ENCODE results near the gene UPK2. TPM values are rescaled to one million over a fixed set of nuclear protein-coding genes. Genes with fewer than 3 reads are reported as not detected.

UPK2 gene
- total RNA-seq, 1 donor from 2014 or later, result 0.22 TPM

DNA sequence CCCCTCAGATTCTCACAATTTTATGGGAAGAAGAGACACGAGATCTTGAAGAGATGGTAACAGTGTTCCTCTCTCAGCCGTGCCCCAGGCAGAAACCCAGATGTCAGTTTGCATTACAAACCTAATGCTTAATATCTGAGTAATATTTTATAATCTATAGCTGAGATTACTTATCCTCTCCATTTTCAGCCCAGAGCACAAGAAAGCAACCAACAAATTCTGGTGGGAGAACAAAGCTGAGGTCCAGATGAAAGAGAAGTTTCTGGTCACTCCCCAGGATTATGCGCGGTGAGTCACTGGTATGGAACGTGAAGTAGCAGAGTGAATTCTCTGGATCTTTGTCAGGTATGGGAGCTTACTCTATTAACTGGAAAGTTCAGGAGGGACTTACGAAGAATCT is 42.7 kb downstream of the UPK2 start:
- H3K27ac Mint-ChIP-seq (ENCODE audit: unreplicated experiment), result peak overlapping the region; percentile 90
- H3K4me1 Mint-ChIP-seq (ENCODE audit: low read depth), result peaks cover 32% of the 10 kb centered on the region
- no peak for TF ChIP-seq CTCF (IDR thresholded peaks at IDR 0.05)
- no peaks in the 10 kb centered on the region for H3K9me3 Mint-ChIP-seq (ENCODE audit: low read depth)
- no peak for DNase-seq (ENCODE audit: low spot score)
- peak overlapping the region; percentile 96 for H3K4me3 Mint-ChIP-seq (ENCODE audit: unreplicated experiment)
- peaks cover 4% of the 10 kb centered on the region for H3K36me3 Mint-ChIP-seq (ENCODE audit: low read depth)
- no peaks in the 10 kb centered on the region for H3K27me3 Mint-ChIP-seq (ENCODE audit: low read depth)

GRCh38 chr11:119000906-119001305 is 44.8 kb downstream of the UPK2 start:
- Mint-ChIP-seq H3K4me3 (ENCODE audit: unreplicated experiment) (no peak overlapping the region), H3K27ac (ENCODE audit: unreplicated experiment) (no peak overlapping the region), H3K27me3 (ENCODE audit: low read depth) (no peaks in the 10 kb centered on the region), H3K4me1 (ENCODE audit: low read depth) (peaks cover 32% of the 10 kb centered on the region), H3K36me3 (ENCODE audit: low read depth) (peaks cover 8% of the 10 kb centered on the region), H3K9me3 (ENCODE audit: low read depth) (no peaks in the 10 kb centered on the region)
- TF ChIP-seq CTCF (IDR thresholded peaks at IDR 0.05), result no peak
- no peak for DNase-seq (ENCODE audit: low spot score)

DNA sequence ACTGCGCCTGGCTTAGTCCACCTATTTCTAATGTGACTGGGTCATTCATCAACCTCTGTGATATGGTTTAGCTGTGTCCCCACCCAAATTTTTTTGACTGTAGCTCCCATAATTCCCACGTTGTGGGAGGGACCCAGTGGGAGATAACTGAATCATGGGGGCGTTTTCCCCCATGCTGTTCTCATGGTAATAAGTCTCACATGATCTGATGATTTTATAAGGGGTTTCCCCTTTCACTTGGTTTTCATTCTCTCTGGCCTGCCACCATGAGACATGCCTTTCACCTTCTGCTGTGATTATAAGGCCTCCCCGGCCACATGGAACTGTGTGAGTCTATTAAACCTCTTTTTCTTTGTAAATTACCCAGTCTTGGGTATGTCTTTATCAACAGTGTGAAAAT is 50.6 kb downstream of the UPK2 start:
- H3K36me3 Mint-ChIP-seq (ENCODE audit: low read depth), result peaks cover 18% of the 10 kb centered on the region
- no peaks in the 10 kb centered on the region for H3K27me3 Mint-ChIP-seq (ENCODE audit: low read depth)
- no peak overlapping the region for H3K4me3 Mint-ChIP-seq (ENCODE audit: unreplicated experiment)

More for the DNA sequence above, 50.6 kb downstream of the UPK2 start:
- Mint-ChIP-seq H3K9me3 (ENCODE audit: low read depth) (no peaks in the 10 kb centered on the region), H3K4me1 (ENCODE audit: low read depth) (no peaks in the 10 kb centered on the region), H3K27ac (ENCODE audit: unreplicated experiment) (no peak overlapping the region)
- no peak for DNase-seq (ENCODE audit: low spot score)
- no peak for TF ChIP-seq CTCF (IDR thresholded peaks at IDR 0.05)

Small RNA genes lying within 50 kb of the gene (microRNA-seq; reads per million reads assigned to microRNA genes)
- gene MIR4492 (ENCODE audit: borderline number of aligned reads), result not detected

Other genes with a start within 250 kb of the UPK2 start
- 135 to 156 TPM (median 136 TPM) in 3 replicates for gene DDX6, start 165.1 kb upstream of the UPK2 start, total RNA-seq
- 0.07 to 0.27 TPM in 2 of 3 replicates, not detected in the other for gene CXCR5, start 72.4 kb upstream of the UPK2 start, total RNA-seq
- gene BCL9L, start 30.4 kb upstream of the UPK2 start, total RNA-seq, result 131 to 145 TPM (median 138 TPM) in 3 replicates
- gene FOXR1, start 15.5 kb downstream of the UPK2 start, total RNA-seq, result not detected in 3 replicates
- 16.6 to 30.0 TPM (median 16.7 TPM) in 3 replicates for gene CENATAC, start 41.8 kb downstream of the UPK2 start, total RNA-seq
- gene RPS25, start 62.0 kb downstream of the UPK2 start, total RNA-seq, result 600 to 777 TPM (median 609 TPM) in 3 replicates
- gene TRAPPC4, start 62.5 kb downstream of the UPK2 start, total RNA-seq, result 73.0 to 78.8 TPM (median 75.0 TPM) in 3 replicates
- gene SLC37A4, start 74.6 kb downstream of the UPK2 start, total RNA-seq, result 13.6 to 15.6 TPM (median 13.9 TPM) in 3 replicates
- 213 to 227 TPM (median 214 TPM) in 3 replicates for gene HYOU1, start 100.9 kb downstream of the UPK2 start, total RNA-seq
- 28.0 to 30.3 TPM (median 30.1 TPM) in 3 replicates for gene VPS11, start 111.5 kb downstream of the UPK2 start, total RNA-seq
- 16.1 to 21.3 TPM (median 16.7 TPM) in 3 replicates for gene HMBS, start 128.6 kb downstream of the UPK2 start, total RNA-seq
- 37.0 to 58.2 TPM (median 41.2 TPM) in 3 replicates for gene DPAGT1, start 145.6 kb downstream of the UPK2 start, total RNA-seq
- 11.8 to 13.2 TPM (median 12.1 TPM) in 3 replicates for gene C2CD2L, start 151.0 kb downstream of the UPK2 start, total RNA-seq
- 16.9 to 22.9 TPM (median 21.9 TPM) in 3 replicates for gene HINFP, start 165.3 kb downstream of the UPK2 start, total RNA-seq
- 0.80 to 2.5 TPM (median 2.0 TPM) in 3 replicates for gene ABCG4, start 192.8 kb downstream of the UPK2 start, total RNA-seq
- gene NLRX1, start 212.4 kb downstream of the UPK2 start, total RNA-seq, result 13.0 to 20.1 TPM (median 19.2 TPM) in 3 replicates
- gene NHERF4, start 229.2 kb downstream of the UPK2 start, total RNA-seq, result not detected in 3 replicates